Progenitor cell of endocrine pancreas (in vitro differentiated cells): Measurements from ENCODE around the gene THRA. TPM values are rescaled to one million over a fixed set of nuclear protein-coding genes. Genes with fewer than 3 reads are reported as not detected.

Experiments
- DNase-seq: peaks from one replicate; pipeline ENCODE4 v3.0.0; 2021; ENCODE audit warnings: low spot score; ENCODE audit not compliant: unreplicated experiment
- H3K27ac Mint-ChIP-seq: 2 replicates; pipeline ENCODE4 v1.8.0; 2021; ENCODE audit warnings: mild to moderate bottlenecking, moderate library complexity, mixed read lengths
- H3K27me3 Mint-ChIP-seq: 2 replicates; pipeline ENCODE4 v1.8.0; 2021; ENCODE audit warnings: mixed read lengths
- H3K36me3 Mint-ChIP-seq: 2 replicates; pipeline ENCODE4 v1.8.0; 2022; ENCODE audit warnings: mixed read lengths; ENCODE audit not compliant: insufficient read depth
- H3K4me1 Mint-ChIP-seq: 2 replicates; pipeline ENCODE4 v1.8.0; 2021; ENCODE audit warnings: low read depth, mixed read lengths
- H3K4me3 Mint-ChIP-seq: 2 replicates; pipeline ENCODE4 v1.8.0; 2021; ENCODE audit warnings: low read depth, mild to moderate bottlenecking, moderate library complexity, mixed read lengths
- H3K9me3 Mint-ChIP-seq: 2 replicates; pipeline ENCODE4 v1.8.0; 2021; ENCODE audit warnings: low read depth, mixed read lengths
- CTCF ChIP-seq: fragments of 200-600 bp; sonication (generic); IDR thresholded peaks from one replicate; pipeline ENCODE4 v1.5.0; 2021; ENCODE audit warnings: antibody characterized with exemption, mild to moderate bottlenecking; ENCODE audit not compliant: unreplicated experiment
- total RNA-seq: library from RNA; stranded (reverse); gene quantifications from 2 replicates; pipeline ENCODE4 v1.2.1, GENCODE V29; 2021

The THRA gene
- total RNA-seq, 1 donor from 2014 or later, result 25.0 TPM

DNA sequence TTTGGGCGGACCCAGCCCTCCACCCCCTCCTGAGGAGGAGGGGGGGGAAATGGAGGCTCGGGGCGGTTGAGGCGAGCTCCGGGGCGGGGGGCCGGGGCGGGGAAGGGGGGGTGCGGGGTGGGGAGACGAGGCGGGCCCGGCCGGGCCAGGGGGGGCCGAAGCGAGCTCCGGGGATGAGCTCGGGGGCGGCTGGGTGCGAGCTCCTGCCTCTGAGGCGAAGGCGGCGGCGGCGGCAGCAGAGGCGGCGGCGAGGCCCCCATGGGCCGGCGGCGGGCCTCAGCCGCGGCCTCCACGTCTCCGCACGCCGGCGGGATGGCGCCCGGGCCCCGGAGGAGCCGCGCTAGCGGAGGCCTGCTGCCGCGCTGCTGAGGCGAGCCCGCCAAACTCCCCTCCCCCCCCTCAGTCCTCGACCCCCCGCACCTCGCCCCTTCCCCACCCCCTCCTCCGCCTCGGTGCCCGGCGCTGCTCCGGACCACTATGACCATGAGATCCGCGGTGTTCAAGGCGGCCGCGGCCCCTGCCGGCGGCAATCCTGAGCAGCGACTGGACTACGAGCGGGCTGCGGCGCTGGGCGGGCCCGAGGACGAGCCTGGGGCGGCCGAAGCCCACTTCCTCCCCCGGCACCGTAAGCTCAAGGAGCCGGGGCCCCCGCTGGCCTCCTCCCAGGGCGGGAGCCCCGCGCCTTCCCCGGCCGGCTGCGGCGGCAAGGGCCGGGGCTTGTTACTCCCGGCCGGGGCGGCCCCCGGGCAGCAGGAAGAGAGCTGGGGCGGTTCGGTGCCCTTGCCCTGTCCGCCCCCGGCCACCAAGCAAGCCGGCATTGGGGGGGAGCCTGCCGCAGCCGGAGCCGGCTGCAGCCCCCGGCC, 59.6 kb downstream of the THRA start:
- H3K36me3 Mint-ChIP-seq, result peaks cover 7% of the 10 kb centered on the region
- no peaks in the 10 kb centered on the region for H3K9me3 Mint-ChIP-seq
- TF ChIP-seq CTCF, result peak; percentile 20
- DNase-seq, result peak; percentile 37
- H3K27ac Mint-ChIP-seq, result no peak overlapping the region
- H3K4me1 Mint-ChIP-seq, result peaks cover 28% of the 10 kb centered on the region
- H3K4me3 Mint-ChIP-seq, result peak overlapping the region; percentile 98
- no peaks in the 10 kb centered on the region for H3K27me3 Mint-ChIP-seq

DNA sequence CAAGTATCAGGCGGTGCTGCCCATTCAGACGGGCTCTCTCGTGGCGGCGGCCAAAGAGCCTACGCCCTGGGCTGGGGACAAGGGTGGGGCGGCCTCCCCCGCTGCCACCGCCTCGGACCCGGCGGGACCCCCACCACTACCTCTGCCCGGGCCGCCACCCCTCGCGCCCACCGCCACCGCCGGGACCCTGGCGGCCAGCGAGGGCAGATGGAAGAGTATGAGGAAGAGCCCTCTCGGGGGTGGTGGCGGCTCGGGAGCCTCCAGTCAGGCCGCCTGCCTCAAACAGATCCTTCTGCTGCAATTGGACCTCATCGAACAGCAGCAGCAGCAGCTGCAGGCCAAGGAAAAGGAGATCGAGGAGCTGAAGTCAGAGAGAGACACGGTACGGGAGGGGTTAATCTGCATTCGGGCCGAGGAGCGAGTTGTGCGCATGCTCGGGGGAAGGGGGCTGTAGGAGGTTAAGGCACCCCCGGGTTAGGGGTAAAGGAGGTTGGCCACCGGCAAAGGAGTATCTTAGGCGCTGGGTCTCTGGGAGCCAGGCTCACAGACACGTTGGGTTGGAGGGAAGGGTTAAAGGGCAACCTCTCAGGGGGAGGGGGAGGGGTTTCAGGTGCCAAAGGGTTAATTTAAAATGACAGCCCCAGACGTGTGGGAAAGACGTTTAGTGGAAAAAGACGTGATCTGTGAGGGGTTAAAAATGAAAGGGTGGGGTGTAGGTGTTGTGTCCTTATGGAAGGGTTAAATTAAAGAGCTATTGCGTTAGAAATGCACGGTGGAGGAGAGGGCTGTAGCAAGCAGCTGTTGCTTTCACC, 60.4 kb downstream of the THRA start:
- Mint-ChIP-seq H3K27me3 (no peaks in the 10 kb centered on the region), H3K9me3 (no peaks in the 10 kb centered on the region), H3K4me3 (peak overlapping the region; percentile 98), H3K36me3 (peaks cover 9% of the 10 kb centered on the region), H3K4me1 (peaks cover 28% of the 10 kb centered on the region), H3K27ac (peak overlapping the region; percentile 88)
- TF ChIP-seq CTCF, result peak; percentile 26
- DNase-seq, result peak; percentile 41

GRCh38 chr17:40123811-40124114, 61.0 kb downstream of the THRA start:
- Mint-ChIP-seq H3K27ac (peak overlapping the region; percentile 88), H3K9me3 (no peaks in the 10 kb centered on the region), H3K36me3 (peaks cover 9% of the 10 kb centered on the region), H3K27me3 (no peaks in the 10 kb centered on the region), H3K4me3 (peak overlapping the region; percentile 98), H3K4me1 (peaks cover 26% of the 10 kb centered on the region)
- no peak for DNase-seq
- no peak for TF ChIP-seq CTCF

DNA sequence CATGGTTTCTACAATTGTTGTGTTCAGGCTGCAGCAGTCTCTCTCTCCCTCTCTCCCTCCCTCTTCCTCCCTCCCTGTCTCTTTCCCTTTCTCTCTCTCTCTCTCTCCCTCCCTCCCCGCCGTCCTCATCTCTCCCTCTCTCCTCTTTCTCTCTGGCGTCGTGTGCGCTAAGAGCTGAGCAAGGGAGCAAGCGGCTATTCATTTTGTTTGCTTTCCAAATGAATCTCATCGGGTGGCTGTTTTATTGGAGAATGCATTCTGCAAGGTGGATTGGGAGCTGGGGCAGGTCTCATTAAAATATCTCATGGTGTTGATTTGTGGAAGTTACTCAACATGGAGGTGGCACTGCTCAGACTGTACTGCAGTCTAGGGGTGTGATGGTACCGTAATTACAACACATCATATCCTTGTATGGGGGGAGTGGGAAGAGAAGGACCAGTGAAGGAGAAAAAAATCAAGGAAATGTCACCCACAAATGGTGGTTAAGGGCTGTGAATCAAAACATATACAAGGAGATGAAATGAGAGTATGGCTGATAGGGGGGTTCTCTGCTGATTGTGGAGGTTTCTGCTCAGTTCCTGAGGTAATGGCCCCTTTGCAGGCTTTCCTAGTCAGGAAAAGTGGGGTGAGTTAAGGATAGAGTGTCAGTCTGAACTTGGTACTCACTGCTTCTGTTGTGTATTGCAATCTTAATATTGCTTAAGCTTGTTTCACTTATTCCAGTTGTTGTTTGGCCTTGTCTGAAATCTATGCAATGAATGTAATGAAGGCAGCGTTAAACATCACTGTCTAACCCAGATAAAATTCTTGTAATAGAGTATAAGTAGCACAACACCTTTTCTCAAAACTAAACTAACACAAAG, 61.7 kb downstream of the THRA start:
- Mint-ChIP-seq H3K4me3 (peak overlapping the region; percentile 98), H3K27ac (no peak overlapping the region), H3K4me1 (peaks cover 26% of the 10 kb centered on the region), H3K9me3 (no peaks in the 10 kb centered on the region), H3K27me3 (no peaks in the 10 kb centered on the region), H3K36me3 (peaks cover 14% of the 10 kb centered on the region)
- TF ChIP-seq CTCF, result no peak
- no peak for DNase-seq

DNA sequence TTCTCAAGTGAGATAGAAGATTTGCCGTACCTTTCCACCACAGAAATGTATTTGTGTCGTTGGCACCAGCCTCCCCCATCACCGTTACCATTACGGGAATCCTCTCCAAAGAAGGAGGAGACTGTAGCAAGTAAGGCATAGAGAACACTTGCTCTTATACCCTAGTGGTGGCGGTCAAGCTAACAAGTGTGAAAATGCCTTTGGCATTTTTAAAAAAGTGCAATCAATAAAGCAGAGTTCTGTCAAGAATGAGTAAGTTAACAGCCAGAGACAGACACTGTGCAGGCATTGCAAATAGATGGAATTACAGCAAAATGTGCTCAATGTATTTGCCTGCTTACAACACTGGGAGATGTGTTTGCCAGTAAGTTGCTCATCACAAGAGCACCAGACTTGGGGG, 66.7 kb downstream of the THRA start:
- Mint-ChIP-seq H3K4me1 (peaks cover 14% of the 10 kb centered on the region), H3K27me3 (no peaks in the 10 kb centered on the region), H3K9me3 (no peaks in the 10 kb centered on the region), H3K27ac (no peak overlapping the region), H3K4me3 (no peak overlapping the region), H3K36me3 (peaks cover 45% of the 10 kb centered on the region)
- peak; percentile 16 for TF ChIP-seq CTCF
- DNase-seq, result no peak
